ENCODE results near the gene HTD2. TPM values are rescaled to one million over a fixed set of nuclear protein-coding genes. Genes with fewer than 3 reads are reported as not detected.
A peak's percentile ranks its signal among the peaks of the same experiment; 100 is the strongest.
"Not testable (repeated sequence)": the region's sequence is repeated elsewhere in the genome, so short reads cannot be mapped to it uniquely, and the experiment has no call there.

Gene HTD2
- total RNA-seq, 1 experiment from 2014 or later, result 7.9 TPM

DNA sequence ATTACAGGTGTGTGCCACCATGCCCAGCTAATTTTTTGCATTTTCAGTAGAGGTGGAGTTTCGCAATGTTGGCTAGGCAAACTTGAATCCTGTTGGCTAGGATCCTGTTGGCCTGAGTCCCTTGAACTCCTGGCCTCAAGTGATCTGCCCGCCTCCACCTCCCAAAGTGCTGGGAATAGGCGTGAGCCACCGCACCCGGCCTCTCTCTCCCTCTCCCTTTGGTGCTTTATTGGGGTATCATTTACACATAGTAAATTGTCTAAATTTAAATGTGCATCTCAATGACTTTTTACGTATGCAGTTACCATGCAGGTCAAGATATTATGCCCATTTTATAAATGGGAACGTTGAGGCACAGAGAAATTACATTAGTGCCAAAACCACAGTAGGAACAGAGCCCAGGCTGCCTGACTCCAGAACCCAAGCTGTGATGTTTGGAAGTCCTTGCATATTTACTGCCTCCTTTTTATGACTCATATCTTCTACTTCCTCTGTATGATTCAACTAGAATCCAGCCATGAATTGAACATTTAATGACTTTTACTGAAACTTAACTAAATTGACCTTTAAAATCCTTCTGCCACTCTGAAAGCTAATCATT, 34.3 kb upstream of the HTD2 start:
- Histone ChIP-seq H3K36me3 (ENCODE audit: control insufficient read depth, insufficient read depth, low read length) (peaks cover 4% of the 10 kb centered on the region), H3K4me1 (ENCODE audit: control insufficient read depth, insufficient read depth, low read length) (no peaks in the 10 kb centered on the region; the same call in 1 of the 2 replicates), H3K9me3 (ENCODE audit: control insufficient read depth, insufficient read depth, low read depth, low read length) (no peaks in the 10 kb centered on the region), H3K27ac (ENCODE audit: low read length) (no peak overlapping the region), H3K27me3 (ENCODE audit: control insufficient read depth, insufficient read depth, low read length) (no peaks in the 10 kb centered on the region), H3K4me3 (ENCODE audit: low read depth in 2 of 2, low read length in 2 of 2) (no peak overlapping the region)
- ChIA-PET POLR2A (no interaction called here), CTCF (no interaction called here)
- TF ChIP-seq SIN3A (IDR thresholded peaks at IDR 0.05; ENCODE audit: borderline replicate concordance, insufficient read depth, low read depth, low read length) (no peak), CTCF (IDR thresholded peaks at IDR 0.05) (no peak), POLR2AphosphoS5 (IDR thresholded peaks at IDR 0.05; ENCODE audit: low read depth, low read length) (no peak), TCF7L2 (IDR thresholded peaks at IDR 0.05; ENCODE audit: low read depth, low read length) (no peak)
- TF ChIP-seq, protein P1, sequence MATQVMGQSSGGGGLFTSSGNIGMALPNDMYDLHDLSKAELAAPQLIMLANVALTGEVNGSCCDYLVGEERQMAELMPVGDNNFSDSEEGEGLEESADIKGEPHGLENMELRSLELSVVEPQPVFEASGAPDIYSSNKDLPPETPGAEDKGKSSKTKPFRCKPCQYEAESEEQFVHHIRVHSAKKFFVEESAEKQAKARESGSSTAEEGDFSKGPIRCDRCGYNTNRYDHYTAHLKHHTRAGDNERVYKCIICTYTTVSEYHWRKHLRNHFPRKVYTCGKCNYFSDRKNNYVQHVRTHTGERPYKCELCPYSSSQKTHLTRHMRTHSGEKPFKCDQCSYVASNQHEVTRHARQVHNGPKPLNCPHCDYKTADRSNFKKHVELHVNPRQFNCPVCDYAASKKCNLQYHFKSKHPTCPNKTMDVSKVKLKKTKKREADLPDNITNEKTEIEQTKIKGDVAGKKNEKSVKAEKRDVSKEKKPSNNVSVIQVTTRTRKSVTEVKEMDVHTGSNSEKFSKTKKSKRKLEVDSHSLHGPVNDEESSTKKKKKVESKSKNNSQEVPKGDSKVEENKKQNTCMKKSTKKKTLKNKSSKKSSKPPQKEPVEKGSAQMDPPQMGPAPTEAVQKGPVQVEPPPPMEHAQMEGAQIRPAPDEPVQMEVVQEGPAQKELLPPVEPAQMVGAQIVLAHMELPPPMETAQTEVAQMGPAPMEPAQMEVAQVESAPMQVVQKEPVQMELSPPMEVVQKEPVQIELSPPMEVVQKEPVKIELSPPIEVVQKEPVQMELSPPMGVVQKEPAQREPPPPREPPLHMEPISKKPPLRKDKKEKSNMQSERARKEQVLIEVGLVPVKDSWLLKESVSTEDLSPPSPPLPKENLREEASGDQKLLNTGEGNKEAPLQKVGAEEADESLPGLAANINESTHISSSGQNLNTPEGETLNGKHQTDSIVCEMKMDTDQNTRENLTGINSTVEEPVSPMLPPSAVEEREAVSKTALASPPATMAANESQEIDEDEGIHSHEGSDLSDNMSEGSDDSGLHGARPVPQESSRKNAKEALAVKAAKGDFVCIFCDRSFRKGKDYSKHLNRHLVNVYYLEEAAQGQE (IDR thresholded peaks at IDR 0.05; ENCODE audit: insufficient read depth in 1 of 2, low read depth in 2 of 2, low read length in 1 of 2), result no peak
- ATAC-seq, result peak; percentile 84
- in situ Hi-C loops (cut with HindIII; ENCODE audit: low pct_unique_long_range_greater_than_20kb, low sequenced_read_pairs) (no loop called here), intact Hi-C loops (cut with micrococcal nuclease; ENCODE audit: unreplicated experiment) (no loop called here)
- peak; percentile 30 for DNase-seq (ENCODE audit: low read depth, low spot score)
- no TSS peak for BruUV-seq (replicated peaks)

GRCh38 chr3:58272891-58273290, 33.4 kb upstream of the HTD2 start:
- no TSS peak for BruUV-seq (replicated peaks)
- no peak for TF ChIP-seq SIN3A (IDR thresholded peaks at IDR 0.05; ENCODE audit: borderline replicate concordance, insufficient read depth, low read depth, low read length)
- TF ChIP-seq, protein P1 (IDR thresholded peaks at IDR 0.05; ENCODE audit: insufficient read depth in 1 of 2, low read depth in 2 of 2, low read length in 1 of 2), result no peak
- H3K9me3 ChIP-seq (ENCODE audit: control insufficient read depth, insufficient read depth, low read depth, low read length), result no peaks in the 10 kb centered on the region
- peaks cover 4% of the 10 kb centered on the region for H3K36me3 ChIP-seq (ENCODE audit: control insufficient read depth, insufficient read depth, low read length)
- ATAC-seq (no peak), DNase-seq (ENCODE audit: low read depth, low spot score) (no peak)
- H3K27me3 ChIP-seq (ENCODE audit: control insufficient read depth, insufficient read depth, low read length), result no peaks in the 10 kb centered on the region
- in situ Hi-C loops (cut with HindIII; ENCODE audit: low pct_unique_long_range_greater_than_20kb, low sequenced_read_pairs) (no loop called here), intact Hi-C loops (cut with micrococcal nuclease; ENCODE audit: unreplicated experiment) (no loop called here)
- H3K4me3 ChIP-seq (ENCODE audit: low read depth in 2 of 2, low read length in 2 of 2), result no peak overlapping the region
- no peak overlapping the region for H3K27ac ChIP-seq (ENCODE audit: low read length)
- POLR2A ChIA-PET, result interaction anchor here (0.5 kb wide), 1 partner anchor 76 kb away, joined by 3 read pairs; no protein-coding TSS in a partner anchor
- CTCF ChIA-PET, result no interaction called here
- no peaks in the 10 kb centered on the region; the same call in 1 of the 2 replicates for H3K4me1 ChIP-seq (ENCODE audit: control insufficient read depth, insufficient read depth, low read length)

DNA sequence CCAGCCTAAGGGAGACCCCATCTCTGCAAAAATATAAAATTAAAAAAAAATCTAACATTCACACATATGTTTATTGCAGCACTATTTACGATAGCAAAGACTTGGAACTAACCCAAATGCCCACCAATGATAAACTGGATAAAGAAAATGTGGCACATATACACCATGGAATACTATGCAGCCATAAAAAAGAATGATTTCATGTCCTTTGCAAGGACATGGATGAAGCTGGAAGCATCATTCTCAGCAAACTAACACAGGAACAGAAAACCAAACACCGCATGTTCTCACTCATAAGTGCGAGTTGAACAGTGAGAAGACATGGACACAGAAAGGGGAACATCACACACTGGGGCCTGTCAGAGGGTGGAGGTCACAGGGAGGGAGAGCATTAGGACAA, 33.0 kb upstream of the HTD2 start:
- H3K27ac ChIP-seq (ENCODE audit: low read length); intact Hi-C loops (cut with micrococcal nuclease; ENCODE audit: unreplicated experiment): not testable (repeated sequence)

More for the DNA sequence above, 33.0 kb upstream of the HTD2 start:
- CTCF ChIA-PET; H3K27me3 ChIP-seq (ENCODE audit: control insufficient read depth, insufficient read depth, low read length); H3K4me1 ChIP-seq (ENCODE audit: control insufficient read depth, insufficient read depth, low read length); H3K4me3 ChIP-seq (ENCODE audit: low read depth in 2 of 2, low read length in 2 of 2); ATAC-seq; H3K36me3 ChIP-seq (ENCODE audit: control insufficient read depth, insufficient read depth, low read length); in situ Hi-C loops (cut with HindIII; ENCODE audit: low pct_unique_long_range_greater_than_20kb, low sequenced_read_pairs); H3K9me3 ChIP-seq (ENCODE audit: control insufficient read depth, insufficient read depth, low read depth, low read length); DNase-seq (ENCODE audit: low read depth, low spot score); BruUV-seq (replicated peaks): not testable (repeated sequence)
- POLR2A ChIA-PET, result interaction anchor here (0.5 kb wide), 1 partner anchor 77 kb away, joined by 3 read pairs; no protein-coding TSS in a partner anchor

Measured in Panc1 (cell line).